H1 (cell line): ENCODE results near the gene SMS. TPM values are rescaled to one million over a fixed set of nuclear protein-coding genes. Genes with fewer than 3 reads are reported as not detected.

Source experiments
- CTCF ChIA-PET: fragments of 300-600 bp; sonication (Branson Sonifier 250); formaldehyde crosslinking; loops from one replicate; lab custom pipeline; 2021; ENCODE audit not compliant: partially characterized antibody; lab: Charles Lee
- POLR2A ChIA-PET: fragments of 300-600 bp; sonication (Branson Sonifier 250); formaldehyde crosslinking; loops from one replicate; lab custom pipeline; 2021; ENCODE audit warnings: inconsistent platforms; ENCODE audit not compliant: partially characterized antibody; lab: Charles Lee
- DNase-seq, 2 experiments: peaks; one replicate each; pipeline versions ENCODE4 v3.0.0 to v3.0.0-alpha.2; 2010 to 2022; ENCODE audit warnings: low spot score in 2 of 2, low read depth in 1 of 2, mixed read lengths in 1 of 2
- FAIRE-seq: peaks from 2 replicates; lab custom pipeline; 2011; peaks lifted over from hg19 to GRCh38; lab: Jason Lieb, UNC
- H2AFZ ChIP-seq: 2 replicates; pipeline ENCODE4 v1.8.1; 2012; ENCODE audit warnings: low read length, inconsistent platforms
- H2AK5ac ChIP-seq: 2 replicates; pipeline ENCODE4 v1.6.1; 2013; ENCODE audit warnings: low read depth, low read length
- H2BK120ac ChIP-seq: replicated peaks from 2 replicates; pipeline ENCODE3; 2013; ENCODE audit warnings: low read depth, low read length, inconsistent platforms
- H2BK12ac ChIP-seq: 2 replicates; pipeline ENCODE4 v1.6.1; 2013; ENCODE audit warnings: low read depth, low read length
- H2BK15ac ChIP-seq: 2 replicates; pipeline ENCODE4 v1.6.1; 2013; ENCODE audit warnings: low read length
- H2BK20ac ChIP-seq: 2 replicates; pipeline ENCODE4 v1.6.1; 2013; ENCODE audit warnings: low read length
- H2BK5ac ChIP-seq: 2 replicates; pipeline ENCODE4 v1.6.1; 2013; ENCODE audit warnings: low read depth, low read length
- H3K14ac ChIP-seq: 2 replicates; pipeline ENCODE4 v1.6.1; 2013; ENCODE audit warnings: inconsistent platforms; ENCODE audit not compliant: insufficient read length
- H3K18ac ChIP-seq: 2 replicates; pipeline ENCODE4 v1.6.1; 2013; ENCODE audit warnings: low read length; ENCODE audit errors: extremely low read depth
- H3K23ac ChIP-seq: 2 replicates; pipeline ENCODE4 v1.6.1; 2013; ENCODE audit warnings: inconsistent platforms; ENCODE audit not compliant: insufficient read length
- H3K23me2 ChIP-seq: 2 replicates; pipeline ENCODE4 v1.6.1; 2013; ENCODE audit warnings: low read depth, low read length
- H3K27ac ChIP-seq: 2 replicates; pipeline ENCODE4 v1.6.1; 2011; ENCODE audit warnings: low read depth, low read length, inconsistent platforms
- H3K27me3 ChIP-seq, 4 experiments: replicated peaks in 1 of 4; 1 replicate in 1 of 4; 2 replicates in 3 of 4; pipeline versions ENCODE4 v1.6.1 to v1.8.1; 2011 to 2013; ENCODE audit warnings: low read length in 3 of 4, mild to moderate bottlenecking in 3 of 4, inconsistent platforms in 2 of 4, mixed read lengths in 2 of 4, moderate library complexity in 1 of 4; ENCODE audit not compliant: control insufficient read depth in 3 of 4, insufficient read depth in 3 of 4; ENCODE audit errors: extremely low read depth in 1 of 4
- H3K36me3 ChIP-seq, 4 experiments: 2 replicates each; pipeline versions ENCODE4 v1.6.1 to v1.8.1; 2011 to 2013; ENCODE audit warnings: mild to moderate bottlenecking in 4 of 4, low read length in 3 of 4, moderate library complexity in 2 of 4, control low read depth in 1 of 4, inconsistent platforms in 1 of 4; ENCODE audit not compliant: insufficient read depth in 4 of 4, control insufficient read depth in 2 of 4
- H3K4ac ChIP-seq: replicated peaks from 2 replicates; pipeline ENCODE3; 2013; ENCODE audit warnings: low read length, low read depth, mixed read lengths, inconsistent platforms; ENCODE audit not compliant: insufficient read length
- H3K4me1 ChIP-seq, 4 experiments: replicated peaks in 1 of 4; 1 replicate in 1 of 4; 2 replicates in 3 of 4; pipeline versions ENCODE4 v1.6.1 to v1.8.1; 2011 to 2013; ENCODE audit warnings: low read length in 3 of 4, inconsistent platforms in 2 of 4, mixed read lengths in 1 of 4; ENCODE audit not compliant: insufficient read depth in 4 of 4, control insufficient read depth in 3 of 4
- H3K4me2 ChIP-seq, 2 experiments: 2 replicates each; pipeline versions ENCODE4 v1.6.1 to v1.8.1; 2011 to 2013; ENCODE audit warnings: low read depth in 2 of 2, low read length in 2 of 2, control low read depth in 1 of 2, inconsistent platforms in 1 of 2, mild to moderate bottlenecking in 1 of 2; ENCODE audit not compliant: insufficient read depth in 1 of 2
- H3K4me3 ChIP-seq, 4 experiments: fragments of 200-600, 300-600 bp in 1 of 4; sonication (generic), shearing (Covaris generic), sonication (Bioruptor Twin) in 1 of 4; 2 replicates each; pipeline versions ENCODE4 v1.5.1 to v1.8.1; 2011 to 2016; ENCODE audit warnings: low read length in 4 of 4, low read depth in 3 of 4, control low read depth in 2 of 4, inconsistent platforms in 2 of 4, mild to moderate bottlenecking in 2 of 4, mixed read lengths in 1 of 4, moderate library complexity in 1 of 4; ENCODE audit not compliant: insufficient read depth in 2 of 4; ENCODE audit errors: extremely low read depth in 1 of 4
- H3K56ac ChIP-seq: replicated peaks from 2 replicates; pipeline ENCODE3; 2013; ENCODE audit warnings: low read depth, mild to moderate bottlenecking, mixed read lengths, low read length, inconsistent platforms; ENCODE audit not compliant: insufficient read length
- H3K79me1 ChIP-seq: 2 replicates; pipeline ENCODE4 v1.6.1; 2013; ENCODE audit warnings: low read depth, low read length, control low read depth
- H3K79me2 ChIP-seq, 2 experiments: 2 replicates each; pipeline versions ENCODE4 v1.6.1 to v1.8.1; 2012 to 2013; ENCODE audit warnings: low read length in 2 of 2, mild to moderate bottlenecking in 2 of 2, inconsistent platforms in 1 of 2; ENCODE audit not compliant: insufficient read depth in 2 of 2, control insufficient read depth in 1 of 2
- H3K9ac ChIP-seq, 4 experiments: replicated peaks in 1 of 4; 1 replicate in 1 of 4; 2 replicates in 3 of 4; pipeline versions ENCODE4 v1.6.1 to v1.8.1; 2011 to 2013; ENCODE audit warnings: low read depth in 3 of 4, low read length in 3 of 4, control low read depth in 2 of 4, mild to moderate bottlenecking in 2 of 4, moderate library complexity in 2 of 4, inconsistent platforms in 1 of 4; ENCODE audit errors: extremely low read depth in 1 of 4
- H3K9me3 ChIP-seq, 2 experiments: 2 replicates each; pipeline versions ENCODE4 v1.6.1 to v1.8.1; 2012 to 2013; ENCODE audit warnings: mild to moderate bottlenecking in 2 of 2, moderate library complexity in 2 of 2, control low read depth in 1 of 2, inconsistent platforms in 1 of 2, low read depth in 1 of 2, low read length in 1 of 2, mixed read lengths in 1 of 2; ENCODE audit not compliant: insufficient read depth in 2 of 2
- H4K20me1 ChIP-seq, 2 experiments: replicated peaks in 1 of 2; 2 replicates each; pipeline versions ENCODE3 to v1.8.1; 2011 to 2013; ENCODE audit warnings: inconsistent platforms in 2 of 2, low read length in 2 of 2, mild to moderate bottlenecking in 1 of 2; ENCODE audit not compliant: insufficient read depth in 2 of 2, control insufficient read depth in 1 of 2
- H4K5ac ChIP-seq: 2 replicates; pipeline ENCODE4 v1.6.1; 2013; ENCODE audit warnings: low read length, low read depth, mixed read lengths, inconsistent platforms; ENCODE audit not compliant: insufficient read length
- H4K8ac ChIP-seq: 2 replicates; pipeline ENCODE4 v1.8.0; 2013; ENCODE audit warnings: mild to moderate bottlenecking, moderate library complexity, low read length, inconsistent platforms; ENCODE audit not compliant: insufficient read depth; ENCODE audit errors: extremely low read depth
- H4K91ac ChIP-seq: replicated peaks from 2 replicates; pipeline ENCODE3; 2013; ENCODE audit warnings: low read length, mixed read lengths, inconsistent platforms; ENCODE audit not compliant: insufficient read length
- PHF8 ChIP-seq: fragments of 200-600 bp; sonication (generic); conservative IDR thresholded peaks from 2 replicates; pipeline ENCODE4 v1.7.1; 2012; ENCODE audit warnings: low read depth, mild to moderate bottlenecking, inconsistent platforms, low read length, moderate library complexity
- TEAD4 ChIP-seq: IDR thresholded peaks from 2 replicates; pipeline ENCODE4 v1.6.1; 2012; ENCODE audit warnings: low read depth, low read length, inconsistent platforms, mixed read lengths
- WGBS, 2 experiments: shearing (Covaris generic) in 1 of 2; methylation state at CpG; one replicate each; pipeline versions ENCODE4 v1.1.6 to v1.1.7; 2013 to 2015; ENCODE audit warnings: low lambda C conversion rate in 2 of 2, mixed read lengths in 2 of 2, inconsistent platforms in 1 of 2, low coverage in 1 of 2, missing lambda C conversion rate in 1 of 2; ENCODE audit not compliant: insufficient replicate concordance in 2 of 2, insufficient coverage in 1 of 2, insufficient read length in 1 of 2; ENCODE audit errors: extremely low coverage in 1 of 2, missing lambda C conversion rate in 1 of 2; 5-methylcytosine and 5-hydroxymethylcytosine counted together
- polyA plus RNA-seq, 7 experiments: library from polyadenylated mRNA; depleted of rRNA in 3 of 7; stranded (reverse) in 5 of 7; unstranded in 2 of 7; fragments of >200 nt in 5 of 7; fragments of 200-250 nt in 2 of 7; gene quantifications; 1 replicate in 5 of 7; 2 replicates in 1 of 7; 4 replicates in 1 of 7; pipeline versions ENCODE4 v1.2.1 to v1.2.3, GENCODE V29; 2011 to 2013; ENCODE audit warnings: missing spikeins in 2 of 7, mixed read lengths in 2 of 7
- total RNA-seq: library from RNA; stranded (reverse); fragmentation: NEBNext Ultra II Directional; extraction: Animal tissue kit (Norgen Biotek cat#: 25700); gene quantifications from 2 replicates; pipeline ENCODE4 v1.2.1, GENCODE V29; 2021

SMS gene
- total and polyA plus RNA-seq, 2 of the 8 experiments (the other 6 are each of a cell fraction or from before 2014, with no cell fraction given) = 66.3 to 256 TPM

- DNase-seq = no peak
- peak overlapping the region; percentile 50 to 54 for H3K4me2 ChIP-seq
- no peaks in the 10 kb centered on the region for H3K9me3 ChIP-seq
- H2BK15ac ChIP-seq = no peak overlapping the region
- peak overlapping the region; percentile 19; the same call in 1 of the 2 replicates for H3K18ac ChIP-seq
- no peak overlapping the region for H3K9ac ChIP-seq
- no peak overlapping the region for H2BK5ac ChIP-seq
- peaks cover 0 to 2% (median 0%) of the 10 kb centered on the region in 4 experiments; a peak in 2 of 8 replicates for H3K36me3 ChIP-seq
- no peaks in the 10 kb centered on the region for H3K27me3 ChIP-seq
- no peak overlapping the region for H3K56ac ChIP-seq
- H2AFZ ChIP-seq = no peak overlapping the region
- peaks cover 0 to 19% (median 14%) of the 10 kb centered on the region in 4 experiments for H3K4me1 ChIP-seq
- TF ChIP-seq PHF8 (no peak), TEAD4 (0 out of 2 replicates have a peak, but pooled peaks have one; percentile 26)
- TF ChIP-seq, all 59 proteins: peak for 1
- Histone ChIP-seq H3K4ac (no peak overlapping the region), H4K5ac (no peak overlapping the region), H3K14ac (no peak overlapping the region), H3K23me2 (peaks cover 4% of the 10 kb centered on the region; the same call in 1 of the 2 replicates), H2BK20ac (no peak overlapping the region), H4K20me1 (peaks cover 5 to 14% of the 10 kb centered on the region in 2 experiments), H3K23ac (no peak overlapping the region), H4K8ac (no peak overlapping the region), H3K79me2 (peaks cover 26 to 98% of the 10 kb centered on the region in 2 experiments), H3K79me1 (no peaks in the 10 kb centered on the region), H2BK12ac (no peak overlapping the region), H2BK120ac (no peak overlapping the region), H3K27ac (no peak overlapping the region; the same call in 1 of the 2 replicates), H3K4me3 (peak overlapping the region in 1 of 4 experiments; percentile 30; a peak in 1 of 8 replicates), H2AK5ac (no peak overlapping the region), H4K91ac (no peak overlapping the region)
- ChIA-PET CTCF (no interaction called here), POLR2A (interaction anchor here (0.5 to 0.9 kb wide), 4 partner anchors 11 to 47 kb away, joined by 3 read pairs; no protein-coding TSS in a partner anchor)
- WGBS, 2 experiments = 22% methylated on average over 6 of the region's 7 CpGs; no CpG with 5 or more reads in 1 of the 2 experiments
- peak; percentile 75 for FAIRE-seq
These were observed 6.6 kb downstream of the SMS start for GRCh38 chrX:21946925-21947641.
